ENCODE results near the gene SIL1.
"Not testable (repeated sequence)": the region's sequence is repeated elsewhere in the genome, so short reads cannot be mapped to it uniquely, and the experiment has no call there.

The SIL1 gene

GRCh38 chr5:139016186-139016585 lies 182.0 kb downstream of the SIL1 start:
- no peak for DNase-seq

- DNase-seq: no peak
Measured at GRCh38 chr5:139014726-139015125, 183.4 kb downstream of the SIL1 start.

DNA sequence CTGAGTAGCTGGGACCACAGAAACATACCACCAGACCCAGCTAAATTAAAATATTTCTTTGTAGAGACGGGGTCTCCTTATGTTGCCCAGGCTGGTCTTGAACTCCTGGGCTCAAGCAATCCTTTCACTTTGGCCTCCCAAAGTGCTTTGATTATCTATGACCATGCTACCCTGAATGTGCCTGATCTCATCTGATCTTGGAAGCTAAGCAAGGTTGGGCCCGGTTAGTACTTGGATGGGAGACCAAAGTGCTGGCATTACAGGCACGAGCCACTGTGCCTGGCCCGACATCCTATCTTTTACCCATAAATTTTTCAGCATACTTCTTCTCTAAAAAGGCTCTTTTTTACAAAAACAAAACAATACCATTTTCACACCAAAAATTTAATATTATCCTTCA lies 186.0 kb downstream of the SIL1 start:
- no peak for DNase-seq

GRCh38 chr5:139011156-139011555 lies 187.0 kb downstream of the SIL1 start:
- DNase-seq: not testable (repeated sequence)

DNA sequence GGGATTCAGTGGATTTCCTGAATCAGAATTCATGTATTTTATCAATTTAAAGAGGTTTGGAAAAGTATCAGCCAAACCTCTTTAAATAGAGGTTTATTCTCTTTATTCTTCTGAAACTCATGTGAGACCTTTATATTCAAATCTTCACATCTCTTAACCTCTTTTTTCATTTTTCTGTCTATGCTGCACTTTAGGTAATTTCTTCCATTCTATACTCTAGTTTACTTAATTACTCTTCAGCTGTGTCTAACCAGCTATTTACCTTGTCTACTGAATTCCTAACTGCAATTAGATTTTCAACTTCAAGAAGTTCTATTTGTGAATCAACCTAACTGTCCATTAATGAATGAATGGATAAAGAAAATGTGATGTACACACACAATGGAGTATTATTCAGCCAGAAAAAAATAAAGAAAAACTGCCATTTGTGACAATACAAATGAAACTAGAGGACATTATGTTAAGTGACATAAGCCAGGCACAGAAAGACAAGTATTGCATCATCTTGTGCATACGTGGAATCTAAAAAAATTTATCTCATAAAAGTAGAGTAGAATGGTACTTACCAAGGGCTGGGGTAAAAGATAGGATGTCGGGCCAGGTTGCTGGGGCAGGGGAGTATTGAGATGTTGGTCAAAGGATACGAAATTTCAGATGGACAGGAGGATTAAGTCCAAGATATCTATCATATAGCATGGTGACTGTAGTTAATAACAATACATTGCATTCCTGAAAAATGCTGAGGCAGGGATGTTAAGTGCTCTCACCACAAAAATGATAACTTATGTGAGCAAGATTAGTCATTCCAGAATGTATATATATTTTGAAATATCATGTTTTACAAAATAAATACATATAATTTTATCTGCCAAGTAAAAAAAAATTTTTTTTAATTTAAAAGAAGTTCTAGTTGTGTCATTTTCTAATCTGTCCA lies 193.5 kb downstream of the SIL1 start:
- no peak for DNase-seq

- no peak for DNase-seq
Measured at GRCh38 chr5:138999674-139000073, 198.5 kb downstream of the SIL1 start.

DNA sequence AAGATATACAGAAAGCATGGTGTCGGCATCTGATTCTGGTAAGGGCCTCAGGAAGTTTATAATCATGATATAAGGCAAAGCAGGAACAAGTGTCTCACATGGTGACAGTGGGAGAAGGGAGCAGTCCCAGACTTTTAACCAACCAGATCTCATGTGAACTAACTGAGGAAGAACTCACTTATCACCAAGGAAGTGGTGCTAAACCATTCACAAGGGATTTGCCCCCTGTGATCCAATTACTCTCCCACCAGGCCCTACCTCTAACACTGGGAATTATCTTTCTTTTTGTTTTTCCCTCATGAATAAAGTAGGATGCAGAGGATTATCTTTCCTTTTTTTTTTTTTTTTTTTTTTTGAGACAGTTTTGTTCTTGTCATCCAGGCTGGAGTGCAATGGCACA lies 199.6 kb downstream of the SIL1 start:
- no peak for DNase-seq

GRCh38 chr5:138996120-138996519 lies 202.0 kb downstream of the SIL1 start:
- no peak for DNase-seq

DNA sequence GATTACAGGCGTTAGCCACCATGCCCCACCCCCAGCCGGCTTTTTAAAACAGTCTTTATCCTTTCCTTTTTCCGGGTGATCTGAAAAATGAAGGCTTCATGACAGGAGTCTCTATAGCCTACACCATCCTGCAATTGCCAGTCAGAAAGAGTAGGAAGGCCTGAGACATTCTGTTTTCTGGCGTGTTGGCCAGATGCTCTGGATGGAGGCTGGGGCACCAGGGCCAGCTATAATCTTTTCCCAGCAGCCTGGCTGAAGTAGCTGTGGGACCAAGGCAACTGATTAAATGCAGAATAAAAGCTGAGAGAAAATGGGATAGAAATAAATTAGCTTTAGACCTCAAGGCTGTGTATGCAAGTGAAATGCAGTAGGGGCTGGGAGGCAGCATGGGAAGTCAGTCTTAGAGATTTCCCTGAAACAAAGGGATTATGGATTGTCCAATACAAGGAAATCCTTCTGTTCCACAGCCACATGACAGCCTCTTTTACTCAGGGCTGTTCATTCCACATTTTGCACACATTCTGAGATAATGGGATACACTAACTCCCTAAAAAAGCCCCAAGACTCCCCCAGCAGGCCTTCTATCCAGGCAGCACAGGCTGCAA lies 207.1 kb downstream of the SIL1 start:
- DNase-seq: no peak

- no peak for DNase-seq
Measured at GRCh38 chr5:138989720-138990119, 208.4 kb downstream of the SIL1 start.

- no peak for DNase-seq
Measured at GRCh38 chr5:138986186-138986800, 211.9 kb downstream of the SIL1 start.

GRCh38 chr5:138985683-138986082 lies 212.5 kb downstream of the SIL1 start:
- no peak for DNase-seq

GRCh38 chr5:138985256-138985655 lies 212.9 kb downstream of the SIL1 start:
- DNase-seq: no peak

DNA sequence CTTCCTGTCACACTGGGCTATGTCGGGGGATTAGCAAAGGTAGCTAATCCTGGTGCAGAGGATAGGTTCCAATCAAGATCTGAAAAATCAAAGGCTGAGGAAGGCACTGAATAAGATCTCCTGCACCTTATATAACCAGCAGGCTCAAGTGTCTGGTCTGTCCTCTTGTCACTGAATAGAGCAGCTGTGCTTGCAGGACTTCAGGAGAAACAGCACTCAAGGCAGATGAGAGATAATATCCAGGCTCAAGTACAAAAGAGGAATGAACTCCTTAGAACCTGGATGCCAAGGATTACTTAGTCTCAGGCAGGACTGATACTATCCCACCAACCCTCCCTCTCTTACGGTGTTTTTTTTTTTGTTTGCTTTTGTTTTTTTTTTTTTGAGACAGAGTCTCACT lies 214.2 kb downstream of the SIL1 start:
- no peak for DNase-seq

- DNase-seq: no peak
Measured at GRCh38 chr5:138981586-138981985, 216.6 kb downstream of the SIL1 start.

- DNase-seq: no peak
Measured at GRCh38 chr5:138981131-138981530, 217.0 kb downstream of the SIL1 start.

- no peak for DNase-seq
Measured at GRCh38 chr5:138980441-138980840, 217.7 kb downstream of the SIL1 start.

DNA sequence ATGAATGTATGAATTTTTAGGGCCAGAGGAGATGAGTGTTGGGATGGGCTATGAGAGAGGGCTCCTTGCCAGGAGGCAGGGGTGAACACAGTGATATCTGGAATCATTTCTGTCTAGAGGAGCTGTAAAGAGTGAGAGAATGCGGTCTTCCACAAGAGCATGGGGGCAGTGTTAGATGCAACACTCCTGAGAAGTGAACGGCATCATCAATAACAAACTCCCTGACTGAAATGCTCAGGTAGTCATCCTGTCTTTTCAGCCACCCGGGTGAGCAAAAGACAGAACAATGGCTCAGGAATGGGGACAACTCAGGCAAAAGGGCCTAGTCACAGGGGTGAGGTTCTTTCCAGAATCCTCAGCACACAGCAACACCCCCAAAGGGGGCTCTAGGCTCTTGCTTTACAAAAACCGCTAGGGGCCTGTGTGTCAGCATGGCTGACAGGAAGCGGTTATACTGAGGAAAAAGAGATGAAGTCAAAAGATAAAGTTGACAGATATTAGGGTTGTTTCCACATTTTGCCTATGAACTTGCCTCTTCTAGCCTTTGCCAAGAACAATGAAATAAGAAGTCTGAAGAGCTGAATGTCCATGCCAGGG lies 218.4 kb downstream of the SIL1 start:
- no peak for DNase-seq

GRCh38 chr5:138978581-138978980 lies 219.6 kb downstream of the SIL1 start:
- DNase-seq: no peak

DNA sequence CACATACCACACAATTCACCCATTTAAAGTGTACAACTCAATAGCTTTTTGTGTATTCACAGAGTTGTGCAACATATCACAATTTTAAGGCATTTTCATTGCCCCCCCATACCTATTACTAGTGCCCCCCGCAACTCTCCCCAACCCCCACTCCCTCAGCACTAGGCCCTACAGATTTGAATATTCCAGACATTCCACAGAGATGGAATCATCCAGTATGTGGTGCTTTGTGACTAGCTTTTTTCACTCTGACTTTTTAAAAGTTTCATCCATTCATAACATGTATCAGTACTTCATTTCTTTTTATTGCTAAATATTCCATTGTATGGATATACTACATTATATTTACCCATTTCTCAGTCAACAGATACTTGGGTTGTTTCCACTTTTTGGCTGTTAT lies 220.1 kb downstream of the SIL1 start:
- no peak for DNase-seq

DNA sequence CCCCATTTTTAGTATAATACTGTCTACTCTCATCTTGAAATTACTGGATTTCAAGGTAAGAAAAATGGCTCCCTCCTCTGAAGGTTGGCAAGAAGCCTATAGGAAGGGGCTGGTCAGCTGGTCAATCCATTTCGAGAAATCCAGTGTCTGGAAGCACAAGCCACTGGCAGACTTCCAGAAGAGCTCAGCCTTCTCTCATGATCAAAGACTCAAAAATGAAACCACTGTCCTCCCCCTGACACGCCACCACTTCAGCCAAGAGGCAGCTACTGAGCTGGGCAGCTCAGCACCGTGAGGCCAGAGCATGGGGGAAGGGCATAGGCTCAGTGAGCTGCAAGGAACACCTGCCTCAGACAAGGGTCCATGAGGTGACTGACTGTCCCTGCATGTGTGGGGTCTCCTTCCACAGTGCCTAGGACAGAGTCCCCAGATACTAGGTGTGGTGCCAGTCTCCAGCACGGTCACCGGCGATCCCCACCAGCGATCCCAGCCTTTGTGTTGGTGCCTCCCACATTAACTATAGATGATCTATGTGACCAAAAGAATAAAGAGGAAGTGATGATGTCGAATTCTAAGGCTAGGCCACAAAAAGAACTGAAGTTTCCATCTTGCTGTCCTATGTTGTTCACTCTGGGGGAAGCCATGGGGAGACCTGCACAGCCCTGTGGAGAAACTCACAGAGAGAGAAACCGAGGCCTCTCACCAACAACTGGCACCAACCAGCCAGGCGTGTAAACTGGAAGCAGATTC lies 222.9 kb downstream of the SIL1 start:
- DNase-seq: no peak

DNA sequence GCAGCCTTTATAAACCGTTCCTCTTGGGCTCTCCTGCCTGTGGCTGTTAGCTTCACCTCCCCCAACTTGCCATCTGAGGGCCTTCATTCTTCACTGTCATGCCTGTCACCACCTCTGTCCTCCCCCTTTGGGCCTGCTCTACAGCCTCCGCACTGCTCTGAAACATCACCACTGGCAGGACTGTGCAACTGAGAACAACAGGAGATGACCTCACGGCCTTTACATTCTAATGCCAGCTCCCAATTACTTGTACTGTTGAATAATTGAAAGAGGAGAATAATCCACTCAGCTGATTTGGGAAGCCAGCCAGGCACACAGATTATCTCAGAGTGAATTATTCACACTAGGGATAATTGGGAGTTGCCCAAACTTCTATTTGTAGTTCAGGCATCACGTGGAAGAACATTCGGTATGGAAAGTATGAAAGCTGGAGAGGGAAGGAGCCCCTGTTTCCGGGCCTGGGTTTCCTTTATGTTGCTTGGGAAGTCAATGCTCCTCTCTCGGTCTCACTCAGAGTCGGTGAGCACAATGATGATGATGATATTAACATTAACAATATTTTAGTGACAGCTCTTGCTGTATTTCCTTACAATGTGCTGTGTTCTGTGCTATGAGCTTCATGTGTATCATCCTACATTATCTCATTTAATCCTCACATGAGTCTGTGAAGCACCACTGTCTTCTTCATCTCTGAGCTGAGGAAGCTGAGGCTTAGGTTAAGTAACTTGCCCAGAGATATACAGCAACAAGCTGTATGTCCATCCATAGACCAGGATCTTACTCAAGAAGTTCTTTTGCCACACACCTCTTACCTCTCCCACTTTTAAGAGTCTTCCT lies 223.7 kb downstream of the SIL1 start:
- DNase-seq: no peak
